HG03520 (cell line): ENCODE results near the gene RHPN2.
A peak's percentile ranks its signal among the peaks of the same experiment; 100 is the strongest.

ENCODE experiments used
- ATAC-seq: cut with Tn5 transposase; IDR thresholded peaks from one replicate; pipeline ENCODE4 v1.9.1; 2021; ENCODE audit warnings: mild to moderate bottlenecking, moderate library complexity; ENCODE audit not compliant: unreplicated experiment

RHPN2 gene

GRCh38 chr19:33064792-33065550 is at the start of gene RHPN2:
Gene RHPN2, minus strand, starts transcription at chr19:33064888. Its CDS starts 36 bp downstream, at chr19:33064852.
- no peak for ATAC-seq

- no peak for ATAC-seq
Observed at GRCh38 chr19:33114312-33114711, 49.6 kb upstream of the RHPN2 start.

- no peak for ATAC-seq
Observed at GRCh38 chr19:33111587-33111986, 46.9 kb upstream of the RHPN2 start.

- ATAC-seq = no peak
Observed at GRCh38 chr19:33110137-33110910, 45.6 kb upstream of the RHPN2 start.

- ATAC-seq = no peak
Observed at GRCh38 chr19:33108161-33108560, 43.5 kb upstream of the RHPN2 start.

GRCh38 chr19:33102893-33103292 is 38.2 kb upstream of the RHPN2 start:
- no peak for ATAC-seq

GRCh38 chr19:33100894-33101644 is 36.4 kb upstream of the RHPN2 start:
- ATAC-seq = no peak

GRCh38 chr19:33098055-33098534 is 33.4 kb upstream of the RHPN2 start:
- ATAC-seq = no peak

GRCh38 chr19:33096005-33096404 is 31.3 kb upstream of the RHPN2 start:
- ATAC-seq = no peak

GRCh38 chr19:33094436-33095067 is 29.9 kb upstream of the RHPN2 start:
- ATAC-seq = no peak

GRCh38 chr19:33093420-33094210 is 28.9 kb upstream of the RHPN2 start:
- ATAC-seq = no peak

- no peak for ATAC-seq
Observed at GRCh38 chr19:33090179-33090578, 25.5 kb upstream of the RHPN2 start.

GRCh38 chr19:33089010-33089409 is 24.3 kb upstream of the RHPN2 start:
- ATAC-seq = no peak

GRCh38 chr19:33086955-33087354 is 22.3 kb upstream of the RHPN2 start:
- ATAC-seq = no peak

GRCh38 chr19:33085570-33086128 is 21.0 kb upstream of the RHPN2 start:
- ATAC-seq = no peak

- ATAC-seq = peak; percentile 83
Observed at GRCh38 chr19:33080761-33081681, 16.3 kb upstream of the RHPN2 start, which contains the start of gene GPATCH1. Gene GPATCH1, plus strand, starts transcription at chr19:33081181. Its CDS starts 13 bp downstream, at chr19:33081194.

- no peak for ATAC-seq
Observed at GRCh38 chr19:33075519-33075918, 10.8 kb upstream of the RHPN2 start.

GRCh38 chr19:33071887-33072286 is 7.2 kb upstream of the RHPN2 start:
- ATAC-seq = no peak

GRCh38 chr19:33067121-33067520 is 2.4 kb upstream of the RHPN2 start:
- no peak for ATAC-seq
